Measurements from ENCODE around the gene FNTB. TPM values are rescaled to one million over a fixed set of nuclear protein-coding genes. Genes with fewer than 3 reads are reported as not detected.
"Not testable (repeated sequence)": the region's sequence is repeated elsewhere in the genome, so short reads cannot be mapped to it uniquely, and the experiment has no call there.

FNTB gene
- total RNA-seq, 1 donor from 2014 or later, result 8.5 TPM

- DNase-seq, result no peak
These were observed 67.9 kb downstream of the FNTB start for GRCh38 chr14:65054471-65055085.

- DNase-seq, result no peak
These were observed 71.0 kb downstream of the FNTB start for GRCh38 chr14:65057695-65058094.

GRCh38 chr14:65062096-65063075, 75.7 kb downstream of the FNTB start:
- no peak for DNase-seq

- no peak for DNase-seq
These were observed 79.0 kb downstream of the FNTB start for GRCh38 chr14:65065719-65066118.

GRCh38 chr14:65069874-65070413, 83.2 kb downstream of the FNTB start:
- no peak for DNase-seq

- DNase-seq, result no peak
These were observed 83.8 kb downstream of the FNTB start for GRCh38 chr14:65070471-65070976.

- no peak for DNase-seq
These were observed 84.8 kb downstream of the FNTB start for GRCh38 chr14:65071544-65071943.

- DNase-seq, result no peak
These were observed 85.6 kb downstream of the FNTB start for GRCh38 chr14:65072256-65072655.

- DNase-seq, result no peak
These were observed 86.2 kb downstream of the FNTB start for GRCh38 chr14:65072937-65073336.

- DNase-seq, result no peak
These were observed 87.0 kb downstream of the FNTB start for GRCh38 chr14:65073605-65074201.

GRCh38 chr14:65074449-65075150, 87.9 kb downstream of the FNTB start:
- peak; percentile 64 for DNase-seq

- no peak for DNase-seq
These were observed 89.1 kb downstream of the FNTB start for GRCh38 chr14:65075628-65076325.

GRCh38 chr14:65077318-65077717, 90.6 kb downstream of the FNTB start:
- DNase-seq, result no peak

- peak; percentile 43 for DNase-seq
These were observed 92.5 kb downstream of the FNTB start for GRCh38 chr14:65079201-65079600.

GRCh38 chr14:65079768-65080167, 93.1 kb downstream of the FNTB start:
- DNase-seq, result peak; percentile 47

- DNase-seq, result no peak
These were observed 94.5 kb downstream of the FNTB start for GRCh38 chr14:65080960-65081747.

GRCh38 chr14:65082930-65083329, 96.2 kb downstream of the FNTB start:
- DNase-seq, result no peak

- no peak for DNase-seq
These were observed 98.1 kb downstream of the FNTB start for GRCh38 chr14:65084554-65085505.

GRCh38 chr14:65086686-65087085, 100.0 kb downstream of the FNTB start:
- DNase-seq, result not testable (repeated sequence)

- not testable (repeated sequence) for DNase-seq
These were observed 101.1 kb downstream of the FNTB start for GRCh38 chr14:65087835-65088234.

Data from dermis blood vessel endothelial cell (primary cell).